ENCODE measurements around the gene OR8D2.

DNA sequence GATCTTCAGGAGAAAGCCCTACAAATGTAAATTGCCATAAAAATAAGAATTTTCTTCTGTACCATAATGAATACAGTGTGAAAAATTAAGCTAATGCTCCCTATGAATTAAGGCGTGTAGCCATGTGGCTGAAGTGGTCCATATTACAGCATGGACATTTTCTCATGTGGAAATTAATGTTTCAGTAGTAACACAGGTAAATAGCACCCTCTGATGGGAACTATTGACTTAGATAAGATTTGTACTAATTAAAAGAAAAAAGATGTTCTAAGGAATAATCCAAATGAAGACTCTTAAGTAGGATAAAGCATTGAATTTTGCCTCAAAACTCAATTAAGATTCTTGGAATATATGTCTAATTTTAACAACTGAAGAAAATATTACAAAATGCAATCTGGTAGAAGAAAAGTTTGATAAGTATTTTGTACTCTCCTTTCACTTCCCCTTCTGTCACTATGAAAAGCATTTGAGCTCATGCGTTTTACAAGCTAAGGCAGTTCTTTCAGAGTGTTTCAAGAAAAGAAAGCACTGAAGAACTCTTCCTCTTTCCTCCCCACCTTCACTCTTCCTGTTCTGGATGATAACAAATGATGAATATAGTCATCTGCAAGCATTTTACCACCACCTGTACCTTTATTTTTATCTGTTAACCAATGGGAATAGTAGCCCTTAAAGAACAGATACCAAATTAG lies 9.9 kb upstream of the OR8D2 start:
- TF ChIP-seq GATA2 (IDR thresholded peaks at IDR 0.05; ENCODE audit: low read depth, low read length) (no peak), GATA3 (IDR thresholded peaks at IDR 0.05; ENCODE audit: low read depth, low read length) (no peak)

All from SH-SY5Y (cell line).